ENCODE measurements around the gene FBXL7.

The FBXL7 gene

DNA sequence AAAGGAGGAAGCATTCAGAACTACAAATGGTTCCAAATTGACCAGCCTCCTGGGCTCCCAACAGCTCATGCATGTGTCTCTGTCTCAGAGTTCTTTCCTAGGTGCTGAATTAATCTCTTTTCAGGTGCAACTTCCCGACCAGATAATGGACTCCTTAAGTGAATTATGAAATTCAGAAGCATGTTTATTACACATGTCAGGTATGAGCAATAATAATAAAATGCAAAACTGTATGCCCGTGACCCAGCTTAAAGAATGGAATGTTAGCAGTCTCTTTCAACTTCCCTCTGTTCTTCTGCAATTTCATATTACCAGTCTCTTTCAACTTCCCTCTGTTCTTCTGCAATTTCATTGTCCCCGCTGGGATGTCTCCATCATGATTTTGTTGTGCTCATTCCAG lies 60.4 kb downstream of the FBXL7 start:
- TF ChIP-seq EP300 (IDR thresholded peaks at IDR 0.05; ENCODE audit: borderline replicate concordance) = no peak
- TF ChIP-seq, protein P1, sequence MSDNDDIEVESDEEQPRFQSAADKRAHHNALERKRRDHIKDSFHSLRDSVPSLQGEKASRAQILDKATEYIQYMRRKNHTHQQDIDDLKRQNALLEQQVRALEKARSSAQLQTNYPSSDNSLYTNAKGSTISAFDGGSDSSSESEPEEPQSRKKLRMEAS (IDR thresholded peaks at IDR 0.05) = no peak
- no peak for TF ChIP-seq CEBPB (IDR thresholded peaks at IDR 0.05)
- TF ChIP-seq, protein P2, sequence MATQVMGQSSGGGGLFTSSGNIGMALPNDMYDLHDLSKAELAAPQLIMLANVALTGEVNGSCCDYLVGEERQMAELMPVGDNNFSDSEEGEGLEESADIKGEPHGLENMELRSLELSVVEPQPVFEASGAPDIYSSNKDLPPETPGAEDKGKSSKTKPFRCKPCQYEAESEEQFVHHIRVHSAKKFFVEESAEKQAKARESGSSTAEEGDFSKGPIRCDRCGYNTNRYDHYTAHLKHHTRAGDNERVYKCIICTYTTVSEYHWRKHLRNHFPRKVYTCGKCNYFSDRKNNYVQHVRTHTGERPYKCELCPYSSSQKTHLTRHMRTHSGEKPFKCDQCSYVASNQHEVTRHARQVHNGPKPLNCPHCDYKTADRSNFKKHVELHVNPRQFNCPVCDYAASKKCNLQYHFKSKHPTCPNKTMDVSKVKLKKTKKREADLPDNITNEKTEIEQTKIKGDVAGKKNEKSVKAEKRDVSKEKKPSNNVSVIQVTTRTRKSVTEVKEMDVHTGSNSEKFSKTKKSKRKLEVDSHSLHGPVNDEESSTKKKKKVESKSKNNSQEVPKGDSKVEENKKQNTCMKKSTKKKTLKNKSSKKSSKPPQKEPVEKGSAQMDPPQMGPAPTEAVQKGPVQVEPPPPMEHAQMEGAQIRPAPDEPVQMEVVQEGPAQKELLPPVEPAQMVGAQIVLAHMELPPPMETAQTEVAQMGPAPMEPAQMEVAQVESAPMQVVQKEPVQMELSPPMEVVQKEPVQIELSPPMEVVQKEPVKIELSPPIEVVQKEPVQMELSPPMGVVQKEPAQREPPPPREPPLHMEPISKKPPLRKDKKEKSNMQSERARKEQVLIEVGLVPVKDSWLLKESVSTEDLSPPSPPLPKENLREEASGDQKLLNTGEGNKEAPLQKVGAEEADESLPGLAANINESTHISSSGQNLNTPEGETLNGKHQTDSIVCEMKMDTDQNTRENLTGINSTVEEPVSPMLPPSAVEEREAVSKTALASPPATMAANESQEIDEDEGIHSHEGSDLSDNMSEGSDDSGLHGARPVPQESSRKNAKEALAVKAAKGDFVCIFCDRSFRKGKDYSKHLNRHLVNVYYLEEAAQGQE (IDR thresholded peaks at IDR 0.05; ENCODE audit: low read depth) = no peak
- TF ChIP-seq RAD21 (IDR thresholded peaks at IDR 0.05; ENCODE audit: low read depth) = no peak
- TF ChIP-seq ZBTB7A (IDR thresholded peaks at IDR 0.05; ENCODE audit: low read depth) = no peak
- no peak for TF ChIP-seq EGR1 (IDR thresholded peaks at IDR 0.05)
- TF ChIP-seq FOXM1 (IDR thresholded peaks at IDR 0.05; ENCODE audit: borderline replicate concordance, low read depth) = no peak

DNA sequence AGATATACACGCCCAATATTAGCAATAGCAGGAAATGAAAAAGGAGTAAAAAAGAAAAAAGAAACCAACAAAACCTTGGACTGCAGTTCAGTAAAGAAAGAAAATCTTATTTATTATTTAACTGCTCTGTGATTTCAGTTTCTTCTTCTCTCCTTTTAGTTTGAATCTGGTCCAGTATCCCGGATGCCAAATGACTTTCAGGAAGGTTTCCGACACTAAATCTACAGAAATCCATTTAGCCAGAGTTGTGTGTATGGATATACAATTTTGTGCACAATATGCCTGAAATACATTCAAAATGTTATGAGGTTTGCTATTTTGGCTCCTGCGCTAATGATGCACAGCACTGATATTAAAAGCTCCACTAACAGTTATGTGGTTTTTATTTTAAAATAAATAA lies 64.5 kb downstream of the FBXL7 start:
- TF ChIP-seq NFIC (IDR thresholded peaks at IDR 0.05) = no peak
- TF ChIP-seq CREB1 (IDR thresholded peaks at IDR 0.05; ENCODE audit: low read depth) = no peak
- no peak for TF ChIP-seq YY1 (IDR thresholded peaks at IDR 0.05; ENCODE audit: low read depth)
- no peak for TF ChIP-seq RAD21 (IDR thresholded peaks at IDR 0.05; ENCODE audit: low read depth)
- no peak for TF ChIP-seq EP300 (IDR thresholded peaks at IDR 0.05; ENCODE audit: borderline replicate concordance)
- TF ChIP-seq FOXM1 (IDR thresholded peaks at IDR 0.05; ENCODE audit: borderline replicate concordance, low read depth) = no peak
- TF ChIP-seq, protein P1 (IDR thresholded peaks at IDR 0.05) = no peak
- TF ChIP-seq TAF1 (IDR thresholded peaks at IDR 0.05; ENCODE audit: low read depth) = no peak
- TF ChIP-seq, protein P2 (IDR thresholded peaks at IDR 0.05; ENCODE audit: low read depth) = no peak
- TF ChIP-seq TCF12 (IDR thresholded peaks at IDR 0.05; ENCODE audit: low read depth) = no peak
- no peak for TF ChIP-seq CEBPB (IDR thresholded peaks at IDR 0.05)
- TF ChIP-seq TEAD4 (IDR thresholded peaks at IDR 0.05) = no peak
- TF ChIP-seq, protein P3, sequence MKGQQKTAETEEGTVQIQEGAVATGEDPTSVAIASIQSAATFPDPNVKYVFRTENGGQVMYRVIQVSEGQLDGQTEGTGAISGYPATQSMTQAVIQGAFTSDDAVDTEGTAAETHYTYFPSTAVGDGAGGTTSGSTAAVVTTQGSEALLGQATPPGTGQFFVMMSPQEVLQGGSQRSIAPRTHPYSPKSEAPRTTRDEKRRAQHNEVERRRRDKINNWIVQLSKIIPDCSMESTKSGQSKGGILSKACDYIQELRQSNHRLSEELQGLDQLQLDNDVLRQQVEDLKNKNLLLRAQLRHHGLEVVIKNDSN (IDR thresholded peaks at IDR 0.05) = no peak

DNA sequence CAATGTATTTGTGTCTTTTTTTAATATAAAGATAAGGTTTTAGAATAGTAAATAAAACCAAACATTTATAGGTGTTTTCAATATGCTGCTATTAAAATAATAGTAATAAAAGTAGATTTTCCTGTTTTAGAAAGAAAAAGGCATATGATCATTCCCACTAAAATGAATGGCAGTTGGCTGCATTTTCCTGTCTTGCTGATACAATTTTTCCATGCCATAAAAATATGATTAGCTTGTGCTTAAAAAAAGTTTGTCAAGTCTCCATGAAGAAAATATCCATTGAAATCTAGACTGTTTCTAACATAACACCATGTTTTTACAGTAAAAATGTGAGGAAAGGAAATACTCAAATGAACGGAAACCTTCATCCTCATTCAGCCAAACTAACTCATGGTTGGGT lies 65.0 kb downstream of the FBXL7 start:
- TF ChIP-seq FOXM1 (IDR thresholded peaks at IDR 0.05; ENCODE audit: borderline replicate concordance, low read depth) (no peak), TEAD4 (IDR thresholded peaks at IDR 0.05) (no peak), YY1 (IDR thresholded peaks at IDR 0.05; ENCODE audit: low read depth) (no peak), EP300 (IDR thresholded peaks at IDR 0.05; ENCODE audit: borderline replicate concordance) (no peak)

DNA sequence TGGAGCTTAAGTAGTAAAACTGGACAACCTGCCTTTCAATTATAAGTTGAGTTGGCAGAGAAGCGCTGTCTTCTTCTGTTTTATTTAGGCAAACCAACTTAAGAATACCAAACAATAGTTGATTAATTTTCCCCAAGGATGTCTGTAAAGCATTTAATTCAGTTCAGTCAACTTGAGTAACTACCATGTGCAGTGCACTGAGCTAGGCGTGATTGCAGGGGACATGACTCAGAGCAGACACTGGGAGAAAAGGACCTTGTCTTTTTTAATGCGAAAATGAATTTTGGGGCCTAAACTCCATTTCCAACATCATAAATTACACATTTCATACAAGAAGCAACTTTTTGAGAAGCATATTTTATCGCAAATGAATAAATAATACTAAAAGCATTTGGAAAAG lies 66.3 kb downstream of the FBXL7 start:
- TF ChIP-seq TAF1 (IDR thresholded peaks at IDR 0.05; ENCODE audit: low read depth) = no peak
- TF ChIP-seq ZBTB7A (IDR thresholded peaks at IDR 0.05; ENCODE audit: low read depth) = no peak
- TF ChIP-seq CREB1 (IDR thresholded peaks at IDR 0.05; ENCODE audit: low read depth) = no peak
- no peak for TF ChIP-seq RAD21 (IDR thresholded peaks at IDR 0.05; ENCODE audit: low read depth)
- no peak for TF ChIP-seq FOXM1 (IDR thresholded peaks at IDR 0.05; ENCODE audit: borderline replicate concordance, low read depth)
- TF ChIP-seq TCF12 (IDR thresholded peaks at IDR 0.05; ENCODE audit: low read depth) = no peak
- no peak for TF ChIP-seq YY1 (IDR thresholded peaks at IDR 0.05; ENCODE audit: low read depth)
- no peak for TF ChIP-seq EGR1 (IDR thresholded peaks at IDR 0.05)
- no peak for TF ChIP-seq NFIC (IDR thresholded peaks at IDR 0.05)
- TF ChIP-seq, protein P2 (IDR thresholded peaks at IDR 0.05; ENCODE audit: low read depth) = no peak
- TF ChIP-seq, protein P1 (IDR thresholded peaks at IDR 0.05) = no peak
- TF ChIP-seq CEBPB (IDR thresholded peaks at IDR 0.05) = no peak
- TF ChIP-seq TEAD4 (IDR thresholded peaks at IDR 0.05) = no peak
- TF ChIP-seq, protein P3 (IDR thresholded peaks at IDR 0.05) = no peak
- no peak for TF ChIP-seq EP300 (IDR thresholded peaks at IDR 0.05; ENCODE audit: borderline replicate concordance)

Data from Ishikawa (cell line).